NCI-H226 (cell line): Measurements from ENCODE around the gene SHANK1.

Experiments
- DNase-seq: peaks from one replicate; pipeline ENCODE4 v3.0.0-alpha.2; 2015

The SHANK1 gene

DNA sequence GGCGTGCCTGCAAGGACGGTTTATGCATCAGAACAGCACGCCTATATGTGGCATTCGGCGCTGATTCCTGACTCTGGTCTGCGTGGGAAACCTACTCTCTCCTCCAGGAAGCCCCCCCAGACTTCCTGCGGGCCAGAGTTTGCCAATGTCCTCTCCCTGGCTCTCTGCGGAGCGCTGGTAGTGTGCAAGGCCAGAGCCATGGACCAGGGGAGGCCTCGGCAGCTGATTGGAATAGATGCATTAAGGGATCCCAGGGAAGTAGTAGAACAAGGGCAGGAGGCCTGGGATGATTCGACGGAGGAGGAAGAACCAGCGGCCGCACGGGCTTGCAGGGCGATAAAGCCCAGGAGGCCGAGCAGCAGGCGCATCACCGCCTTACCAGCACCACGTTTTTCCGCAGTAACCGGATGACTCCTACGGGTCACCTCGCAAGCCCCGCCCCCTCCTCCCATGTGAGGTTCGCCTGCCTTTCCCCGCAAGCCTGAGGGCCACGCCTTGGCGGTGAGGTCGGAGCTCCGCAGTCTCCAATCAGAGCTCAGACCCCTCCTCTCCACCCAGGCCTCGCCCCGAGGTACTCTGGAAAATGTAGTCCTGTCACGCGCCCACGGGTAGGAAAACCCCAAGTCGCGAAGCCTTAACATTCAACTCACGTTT, 8.6 kb upstream of the SHANK1 start:
- no peak for DNase-seq

DNA sequence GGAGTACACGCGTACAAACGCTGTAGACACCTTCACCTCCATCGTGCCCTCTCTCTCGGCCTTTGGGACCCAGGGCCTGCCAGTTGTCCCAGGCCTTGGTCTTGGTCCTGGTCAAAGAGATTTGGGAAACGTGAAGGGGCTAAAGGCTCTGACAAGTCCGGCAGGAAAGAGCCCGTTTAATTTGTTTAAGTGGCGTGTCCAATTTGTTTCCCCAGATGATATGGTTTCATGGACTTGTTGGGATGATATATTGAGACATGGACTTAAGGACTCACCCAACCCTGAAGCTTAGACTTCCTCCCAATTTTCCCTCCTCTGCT, 6.3 kb upstream of the SHANK1 start:
- DNase-seq = no peak

- no peak for DNase-seq
These were observed 5.8 kb upstream of the SHANK1 start for GRCh38 chr19:50725218-50725910.

DNA sequence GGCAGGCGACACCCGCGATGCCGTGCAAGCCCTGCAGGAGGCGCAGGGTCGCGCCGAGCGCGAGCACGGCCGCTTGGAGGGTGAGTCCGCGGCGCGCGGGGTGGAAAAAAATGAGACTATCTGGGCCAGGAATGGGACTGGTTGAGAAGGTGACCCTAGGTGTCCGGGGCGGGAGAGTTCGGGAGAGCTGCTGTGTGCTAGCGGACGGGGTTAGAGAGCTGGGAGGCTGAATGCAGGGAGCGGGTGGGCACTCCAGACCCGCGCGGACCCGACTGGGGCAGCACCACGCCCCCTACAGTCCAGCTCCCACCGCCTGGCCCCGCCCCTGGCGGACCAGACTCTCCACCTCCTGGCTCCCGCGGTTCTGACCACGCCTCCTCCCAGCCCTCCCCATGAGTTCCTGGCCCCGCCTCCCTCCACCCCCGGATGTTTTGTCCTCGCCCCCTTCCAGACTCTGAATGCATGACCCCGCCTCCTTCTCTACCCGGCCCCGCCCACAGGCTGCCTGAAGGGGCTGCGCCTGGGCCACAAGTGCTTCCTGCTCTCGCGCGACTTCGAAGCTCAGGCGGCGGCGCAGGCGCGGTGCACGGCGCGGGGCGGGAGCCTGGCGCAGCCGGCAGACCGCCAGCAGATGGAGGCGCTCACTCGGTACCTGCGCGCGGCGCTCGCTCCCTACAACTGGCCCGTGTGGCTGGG, 5.1 kb upstream of the SHANK1 start:
- peak; percentile 95 for DNase-seq

- DNase-seq = no peak
These were observed 4.3 kb upstream of the SHANK1 start for GRCh38 chr19:50723735-50724521.

GRCh38 chr19:50723069-50723468, 3.5 kb upstream of the SHANK1 start, which contains the start of gene CLEC11A:
TSS of gene CLEC11A (plus strand) at chr19:50723364. CDS start at chr19:50723526, 162 bp downstream.
- DNase-seq = no peak

DNA sequence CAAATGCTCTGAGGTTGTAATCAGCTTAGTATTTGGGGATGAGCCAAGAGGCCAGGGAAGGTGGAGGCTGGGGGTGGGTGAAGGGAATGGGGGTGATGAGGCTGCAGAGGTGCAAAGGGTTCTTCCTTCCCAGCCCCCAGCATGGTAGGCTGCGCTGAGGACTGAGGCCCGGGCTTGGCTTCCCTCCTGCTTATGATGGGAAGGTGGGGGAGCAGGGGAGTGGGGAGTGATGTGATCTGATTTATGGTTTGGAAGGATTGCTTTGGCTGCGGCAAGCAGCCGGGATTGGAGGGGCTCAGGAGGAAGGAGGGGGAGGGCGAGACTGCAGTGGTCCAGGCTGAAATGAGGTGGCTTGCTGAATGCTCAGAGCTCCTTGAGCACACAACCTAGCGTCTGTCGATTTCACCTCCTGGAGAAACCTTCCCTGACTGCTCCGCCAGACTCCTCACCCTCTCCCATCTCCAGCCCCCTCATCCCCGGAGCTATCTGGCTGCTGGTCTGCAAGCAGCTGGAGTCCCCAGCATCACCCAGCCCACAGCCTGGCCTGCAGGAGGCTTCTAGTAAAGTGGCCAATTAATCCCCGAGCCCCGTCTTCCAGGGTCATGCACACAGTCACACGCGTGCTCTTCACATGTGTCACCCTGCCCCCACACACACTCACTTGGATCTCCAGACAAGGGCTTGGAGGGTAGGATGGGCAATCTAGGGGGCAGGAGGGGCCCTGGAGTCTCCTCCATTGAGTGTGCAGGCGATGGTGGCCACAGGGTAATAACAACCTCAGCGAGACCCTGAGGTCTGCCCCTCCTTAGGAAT, 2.8 kb upstream of the SHANK1 start:
- no peak for DNase-seq

DNA sequence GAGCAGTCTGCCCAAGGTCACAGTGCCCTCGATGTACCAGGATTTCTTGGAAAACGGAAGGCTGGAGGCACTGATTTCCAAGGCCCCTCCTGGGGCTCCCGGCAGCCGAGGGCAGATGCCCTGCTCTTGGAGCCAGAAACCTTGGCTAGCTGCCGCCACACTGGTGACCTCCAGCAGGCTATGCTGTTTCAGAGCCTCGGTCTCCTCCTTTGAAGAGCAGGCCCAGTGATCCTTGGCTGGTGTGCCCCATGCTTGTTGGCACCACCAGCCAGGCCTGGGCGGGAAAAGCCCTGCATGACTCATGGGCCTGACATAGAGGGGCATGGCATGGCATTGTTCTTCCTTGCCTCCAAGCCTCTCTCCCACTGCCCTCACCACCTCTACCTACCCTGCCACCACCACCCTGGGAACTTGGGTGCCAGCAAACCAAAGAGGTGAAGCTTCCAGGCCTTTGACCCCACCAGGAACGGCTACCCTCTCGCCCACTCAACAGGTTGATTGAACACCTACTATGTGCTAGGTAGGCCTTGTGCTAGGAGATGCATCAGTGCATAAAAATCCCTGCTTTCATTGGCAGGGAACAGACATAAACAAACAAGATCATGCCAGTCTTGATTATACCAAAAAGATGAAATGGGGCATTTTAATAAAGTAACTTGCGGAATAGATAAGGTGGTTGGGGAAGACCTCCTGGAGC, 2.0 kb upstream of the SHANK1 start:
- DNase-seq = no peak

DNA sequence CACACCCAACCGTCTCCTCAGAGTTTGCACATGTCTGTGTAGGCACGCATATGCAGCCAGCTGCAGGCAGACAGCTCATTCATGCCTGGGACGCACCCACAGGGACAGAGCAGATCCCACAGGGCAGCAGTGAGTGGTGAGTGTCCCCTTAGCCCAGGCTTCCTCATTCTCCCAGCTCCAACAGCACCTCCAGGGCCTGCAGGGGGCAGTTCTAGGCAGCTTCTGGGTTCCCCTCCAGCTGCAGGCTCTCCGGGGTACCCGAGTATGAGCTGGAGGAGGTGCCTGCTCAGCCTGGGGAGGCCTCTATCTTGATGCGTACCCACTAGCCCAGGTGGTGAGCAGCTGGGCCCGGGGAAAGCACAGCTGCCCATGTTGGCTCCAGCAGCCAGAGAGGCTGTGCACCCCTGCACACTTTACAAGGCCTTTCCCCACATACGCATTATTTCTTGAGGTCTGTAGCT, 1.3 kb upstream of the SHANK1 start:
- no peak for DNase-seq

DNA sequence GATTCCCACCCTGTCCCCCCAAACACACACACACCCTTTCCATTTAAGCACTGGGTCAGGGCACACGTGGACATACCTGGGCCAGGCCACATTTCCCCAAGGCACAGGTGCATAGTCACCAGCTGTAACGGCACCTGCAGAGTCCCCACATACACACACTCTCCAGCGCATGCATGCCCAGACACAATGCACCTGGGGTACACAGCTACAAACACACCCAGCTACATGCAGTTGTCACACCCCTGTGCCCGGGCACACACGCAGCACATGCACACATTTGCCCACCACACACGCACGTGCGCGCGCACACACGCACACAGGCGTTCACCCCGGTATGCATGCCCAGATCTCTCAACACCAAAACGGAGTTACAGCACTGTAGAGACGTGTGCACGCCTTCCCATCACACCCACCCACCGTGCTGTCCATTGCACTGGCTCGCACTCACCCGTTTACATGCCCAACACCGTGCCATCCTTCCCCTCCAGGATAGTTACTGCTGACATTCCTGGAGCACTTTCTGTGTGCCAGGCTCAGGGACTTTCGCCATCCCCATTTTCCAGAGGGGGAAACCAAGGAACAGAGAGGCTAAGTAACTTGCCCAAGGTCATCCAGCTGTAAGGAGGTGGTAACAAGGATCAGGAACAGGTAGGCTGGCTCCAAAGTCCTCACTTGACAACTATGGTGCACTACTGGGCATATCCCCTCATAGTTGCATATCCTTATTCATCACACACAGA, 749 bp upstream of the SHANK1 start:
- no peak for DNase-seq

DNA sequence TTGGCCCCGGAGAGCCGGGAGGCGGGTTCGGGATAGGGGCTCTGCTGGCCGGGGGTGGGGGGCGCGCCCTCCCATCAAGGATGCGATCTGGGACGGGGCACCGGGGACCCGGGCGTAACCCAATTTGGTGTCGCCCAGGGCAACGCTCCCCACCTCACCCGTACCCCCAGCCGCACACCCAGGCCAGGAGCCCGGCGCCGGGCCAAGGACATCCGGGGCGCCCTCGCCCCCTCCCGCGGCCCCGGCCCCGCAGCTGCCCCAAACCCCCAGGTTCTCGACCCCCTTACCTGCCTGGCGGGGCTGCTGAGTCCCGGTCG, 525 bp downstream of the SHANK1 start:
- no peak for DNase-seq

DNA sequence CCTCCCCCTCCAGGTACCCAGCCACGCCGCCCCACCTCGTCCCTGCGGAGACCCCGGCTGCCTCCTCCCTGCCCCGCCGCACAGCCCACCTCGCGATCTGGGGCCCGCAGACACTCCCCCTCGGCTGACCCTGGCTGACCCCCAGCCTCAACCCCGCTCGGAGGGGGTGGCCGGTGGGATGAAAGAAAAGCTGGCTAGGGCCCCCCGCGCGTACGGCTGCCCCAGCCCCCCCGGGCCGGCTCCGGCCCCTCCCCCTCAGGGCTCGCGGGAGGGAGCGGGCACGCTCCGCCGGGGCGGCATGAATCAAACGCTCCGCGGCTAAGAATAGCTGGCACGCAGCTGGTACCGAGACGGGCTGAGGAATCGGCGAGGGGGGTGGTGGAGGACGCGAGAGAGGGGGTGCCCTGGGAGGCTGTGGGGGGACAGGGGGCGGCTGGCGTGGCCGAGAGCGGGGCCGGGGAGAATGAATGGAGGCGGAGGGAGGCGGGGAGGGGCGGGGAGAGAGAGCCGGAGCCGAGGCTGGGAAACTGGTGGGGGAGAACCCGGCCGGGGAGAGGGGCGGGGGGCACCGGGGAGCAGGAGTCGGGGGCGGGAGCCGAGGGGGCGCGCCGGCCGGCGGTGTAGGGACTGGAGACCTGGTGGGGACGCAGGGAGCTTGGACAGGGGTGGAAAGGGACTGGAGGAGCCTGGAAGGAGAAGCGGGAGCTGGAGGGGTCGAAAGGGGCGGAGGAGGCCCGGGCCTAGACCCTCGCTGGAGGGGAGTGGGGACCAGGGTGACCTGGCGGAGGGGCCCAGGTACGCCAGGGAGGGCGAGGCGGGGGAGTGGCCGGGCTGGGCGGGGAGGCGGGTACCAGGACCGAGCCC, 1.1 kb downstream of the SHANK1 start:
- DNase-seq = no peak

- DNase-seq = no peak
These were observed 1.7 kb downstream of the SHANK1 start for GRCh38 chr19:50717891-50718254.

GRCh38 chr19:50717026-50717723, 2.4 kb downstream of the SHANK1 start:
- DNase-seq = no peak

- no peak for DNase-seq
These were observed 3.2 kb downstream of the SHANK1 start for GRCh38 chr19:50716178-50717025.

DNA sequence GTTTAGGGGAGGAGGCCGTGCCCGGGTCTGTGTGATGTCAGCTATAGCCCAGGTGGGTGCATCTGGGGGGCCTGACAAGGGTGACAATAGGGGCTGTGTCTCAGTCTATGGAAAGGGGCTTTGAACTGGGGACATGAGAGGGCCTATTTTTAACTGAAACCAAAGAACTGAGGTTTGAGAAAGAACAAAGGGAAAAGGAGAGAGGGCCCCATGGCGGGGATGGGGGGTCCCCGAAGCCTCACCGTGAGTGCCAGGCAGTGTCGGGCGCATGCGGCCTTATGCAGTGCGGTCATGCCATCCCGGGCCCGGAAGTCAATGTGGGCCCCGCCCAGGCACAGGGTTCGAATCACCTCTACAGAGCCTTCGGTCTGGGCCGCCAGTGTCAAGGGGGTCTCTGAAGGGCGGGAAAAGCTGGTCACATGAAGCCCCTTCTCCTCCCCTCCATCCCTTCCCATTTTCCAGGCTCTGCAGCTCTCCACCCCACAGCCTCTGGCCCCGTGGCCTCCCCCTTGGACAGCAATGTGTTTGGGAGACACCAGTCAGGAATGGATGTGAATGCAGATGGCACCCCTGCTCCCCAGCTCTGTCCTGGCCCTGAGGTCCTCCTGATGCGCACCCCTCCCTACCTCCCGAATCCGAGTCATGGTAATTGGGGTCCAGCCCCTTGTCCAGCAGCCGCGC, 5.9 kb downstream of the SHANK1 start:
- DNase-seq = no peak

DNA sequence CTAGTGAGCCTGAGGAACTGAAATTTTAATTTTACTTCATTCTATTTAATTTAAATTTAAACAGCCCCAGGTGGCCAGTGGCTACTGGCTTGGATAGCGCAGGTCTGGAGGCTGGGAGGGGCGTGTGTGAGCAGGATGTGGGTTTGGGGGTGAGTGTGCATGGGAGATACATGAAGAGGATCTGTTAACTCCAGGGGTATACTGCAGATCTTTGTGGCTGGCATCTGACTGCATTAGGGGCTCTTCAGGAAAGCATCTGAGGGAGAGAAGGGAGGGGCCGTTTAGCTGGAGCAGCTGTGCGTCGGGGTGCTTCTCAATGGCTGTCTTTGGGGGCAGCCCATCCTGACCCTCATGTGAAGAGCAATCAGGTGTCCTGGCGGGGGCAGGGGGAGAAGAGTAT, 6.8 kb downstream of the SHANK1 start:
- no peak for DNase-seq

DNA sequence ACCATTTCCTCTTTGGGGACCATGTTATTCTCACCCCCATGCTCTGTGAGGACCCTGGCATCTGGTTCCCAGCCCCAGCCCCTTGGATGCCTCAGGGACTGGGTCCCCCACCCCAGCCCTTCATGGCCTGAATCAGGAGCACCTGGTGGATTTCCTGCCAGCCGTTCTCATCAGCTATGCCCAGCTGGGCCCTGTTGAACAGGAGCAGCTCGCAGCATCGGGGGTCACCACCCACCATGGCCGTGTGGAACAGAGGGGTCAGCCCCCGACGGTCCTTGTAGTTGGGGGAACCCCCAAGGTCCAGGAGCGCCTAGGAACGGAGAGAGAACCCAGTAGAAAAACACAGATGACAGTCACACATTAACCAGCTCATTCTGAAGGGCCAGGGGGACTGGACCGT, 7.8 kb downstream of the SHANK1 start:
- DNase-seq = no peak
